Cardiac septum (tissue), 1 donor: ENCODE results near the gene AGAP3. TPM values are rescaled to one million over a fixed set of nuclear protein-coding genes. Genes with fewer than 3 reads are reported as not detected.
A peak's percentile ranks its signal among the peaks of the same experiment; 100 is the strongest.

Experiments
- DNase-seq: peaks from one replicate; pipeline ENCODE4 v3.0.0-alpha.2; 2020; ENCODE audit warnings: low spot score
- intact Hi-C: fragments of 100-400 bp; cut with DNase I; formaldehyde crosslinking; loops from one replicate; pipeline ENCODE4 v1.14.0; 2022
- total RNA-seq: library from RNA; stranded (reverse); fragmentation: NEBNext Ultra II Directional; extraction: Animal tissue kit (Norgen Biotek cat#: 25700); gene quantifications from one replicate; pipeline ENCODE4 v1.2.1, GENCODE V29; 2021
- donor health status: DM: no; HTN: no; CAD: no.

AGAP3 gene
- total RNA-seq, 1 donor from 2014 or later, result 67.5 TPM

DNA sequence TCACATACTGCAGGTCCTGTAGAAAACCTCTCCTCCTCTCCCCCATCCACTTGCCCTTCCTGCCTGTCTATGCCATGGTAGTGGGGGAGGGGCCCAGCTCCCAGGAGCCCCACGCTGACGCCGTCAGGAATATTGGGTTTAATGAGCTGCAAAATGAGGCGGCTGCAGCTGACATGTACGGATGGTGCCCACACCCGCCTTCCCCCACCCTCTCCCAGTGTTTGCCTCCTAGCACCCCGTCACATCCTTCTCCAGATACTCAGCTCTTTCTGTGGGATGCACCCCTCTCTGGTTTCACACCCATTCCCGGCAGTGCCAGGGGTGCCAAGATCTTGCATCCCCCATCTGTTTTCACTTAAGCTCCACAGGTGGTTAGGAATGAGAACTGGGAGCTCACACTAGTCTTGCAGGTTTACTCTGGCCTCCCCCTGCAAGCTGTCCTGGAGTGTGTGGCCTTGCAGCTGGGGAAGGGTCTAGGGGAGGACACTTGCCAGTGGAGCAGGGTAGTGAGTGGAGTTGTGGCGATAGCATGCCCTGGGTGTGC, 55.1 kb downstream of the AGAP3 start:
- peak; percentile 60 for DNase-seq
- intact Hi-C loops, result no loop called here

DNA sequence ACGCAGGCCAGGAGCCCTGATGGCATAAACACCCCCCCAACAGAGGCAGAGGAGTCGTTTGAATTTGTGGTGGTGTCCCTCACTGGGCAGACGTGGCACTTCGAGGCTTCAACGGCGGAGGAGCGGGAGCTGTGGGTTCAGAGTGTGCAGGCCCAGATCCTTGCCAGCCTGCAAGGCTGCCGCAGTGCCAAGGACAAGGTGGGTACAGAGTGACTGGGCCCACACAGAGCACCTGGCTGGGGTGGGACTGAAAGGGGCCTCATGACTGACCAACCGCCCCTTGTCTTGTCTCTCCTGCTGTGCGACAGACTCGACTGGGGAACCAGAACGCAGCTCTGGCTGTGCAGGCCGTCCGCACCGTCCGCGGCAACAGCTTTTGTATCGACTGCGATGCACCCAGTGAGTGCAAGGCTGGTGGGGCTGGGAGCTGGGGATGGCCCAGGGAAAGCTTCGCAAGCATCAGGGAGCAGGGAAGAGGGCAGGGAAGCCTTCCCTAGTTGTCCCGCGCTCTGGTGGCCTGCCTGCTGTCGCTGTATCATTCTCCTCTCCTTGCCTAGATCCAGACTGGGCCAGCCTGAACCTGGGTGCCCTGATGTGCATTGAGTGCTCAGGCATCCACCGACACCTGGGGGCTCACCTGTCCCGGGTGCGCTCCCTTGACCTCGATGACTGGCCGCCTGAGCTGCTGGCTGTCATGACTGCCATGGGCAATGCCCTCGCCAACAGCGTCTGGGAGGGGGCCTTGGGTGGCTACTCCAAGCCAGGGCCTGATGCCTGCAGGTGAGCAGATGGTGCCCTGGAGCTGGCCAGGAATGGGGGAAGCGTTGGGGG, 55.8 kb downstream of the AGAP3 start:
- peak; percentile 58 for DNase-seq
- intact Hi-C loops, result no loop called here

DNA sequence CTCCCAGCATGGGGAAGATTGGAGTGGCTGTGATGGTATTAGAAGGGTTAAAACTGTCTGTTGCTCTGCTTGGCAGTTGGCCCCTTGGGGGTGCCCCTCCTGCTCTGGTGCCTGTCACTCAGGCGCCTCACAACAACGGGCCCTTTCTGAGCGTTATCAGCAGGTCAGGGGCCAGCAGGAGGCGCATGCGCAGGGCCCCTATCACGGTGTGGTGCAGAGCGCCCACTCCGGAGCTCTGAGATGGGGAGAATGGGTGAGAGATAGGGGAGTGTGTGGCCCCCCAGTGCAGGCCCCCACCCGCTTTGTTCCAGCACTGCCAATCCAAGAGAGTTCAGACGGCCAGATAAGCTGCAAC, 56.4 kb downstream of the AGAP3 start:
- intact Hi-C loops, result no loop called here
- peak; percentile 57 for DNase-seq

DNA sequence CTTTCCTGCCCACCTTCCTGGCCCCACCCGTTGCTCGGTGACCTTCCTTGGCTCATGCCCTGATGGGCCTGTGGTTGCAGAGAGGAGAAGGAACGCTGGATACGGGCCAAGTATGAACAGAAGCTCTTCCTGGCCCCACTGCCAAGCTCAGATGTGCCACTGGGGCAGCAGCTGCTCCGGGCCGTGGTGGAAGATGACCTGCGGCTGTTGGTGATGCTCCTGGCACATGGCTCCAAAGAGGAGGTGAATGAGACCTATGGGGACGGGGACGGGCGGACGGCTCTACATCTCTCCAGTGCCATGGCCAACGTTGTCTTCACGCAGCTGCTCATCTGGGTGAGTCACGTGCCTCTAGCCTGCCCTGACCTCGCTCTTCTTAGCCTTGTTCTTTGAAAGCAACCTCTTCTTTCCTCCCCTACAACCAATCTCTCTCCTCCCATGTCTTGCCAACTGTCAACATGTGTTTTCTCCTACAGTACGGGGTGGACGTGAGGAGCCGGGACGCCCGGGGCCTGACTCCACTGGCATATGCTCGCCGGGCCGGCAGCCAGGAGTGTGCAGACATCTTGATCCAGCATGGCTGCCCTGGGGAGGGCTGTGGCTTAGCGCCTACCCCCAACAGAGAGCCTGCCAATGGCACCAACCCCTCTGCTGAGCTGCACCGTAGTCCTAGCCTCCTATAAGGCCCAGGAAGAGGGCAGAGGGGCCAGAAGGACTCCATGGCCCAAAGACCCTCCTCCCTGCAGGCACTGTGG, 57.2 kb downstream of the AGAP3 start:
- intact Hi-C loops, result no loop called here
- peak; percentile 73 for DNase-seq

DNA sequence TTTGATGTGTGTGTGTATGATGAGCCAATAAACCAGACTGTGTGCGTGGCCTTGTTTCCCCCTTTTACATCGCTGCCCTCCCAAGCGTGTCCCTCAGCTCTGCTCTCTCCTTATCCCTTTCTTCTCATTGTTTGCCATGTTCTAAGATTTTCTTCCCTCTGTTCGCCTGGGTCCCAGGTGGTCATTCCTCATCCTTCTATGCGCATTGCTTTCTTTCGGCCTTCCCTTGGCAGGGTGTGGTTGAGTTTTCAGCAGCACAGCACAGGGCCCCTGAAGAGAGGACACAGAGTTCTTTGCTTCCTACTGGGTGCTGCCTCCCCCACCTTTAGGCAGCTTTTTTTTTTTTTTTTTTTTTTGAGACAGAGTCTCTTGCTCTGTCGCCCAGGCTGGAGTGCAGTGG, 58.1 kb downstream of the AGAP3 start:
- no peak for DNase-seq
- intact Hi-C loops, result no loop called here

DNA sequence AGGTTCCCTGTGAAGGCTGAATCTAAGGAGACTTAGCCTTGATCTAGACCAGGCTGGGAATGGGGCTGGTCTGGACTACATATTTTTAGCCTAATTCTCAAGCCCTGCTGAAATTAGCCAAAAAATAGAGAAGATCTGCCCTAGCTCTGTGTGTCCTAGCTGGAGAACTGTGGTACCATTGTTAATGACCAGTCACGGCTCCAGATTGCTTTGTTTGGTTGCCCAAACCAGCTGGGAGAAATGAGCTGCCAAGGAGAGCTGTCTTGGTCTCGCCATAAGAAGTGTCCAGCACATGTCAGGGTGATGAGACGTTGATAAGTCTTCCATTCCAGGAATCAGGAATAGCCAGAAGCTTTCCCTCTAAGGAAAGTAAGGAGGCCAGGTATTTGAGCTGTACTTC, 60.5 kb downstream of the AGAP3 start:
- no peak for DNase-seq
- intact Hi-C loops, result no loop called here

DNA sequence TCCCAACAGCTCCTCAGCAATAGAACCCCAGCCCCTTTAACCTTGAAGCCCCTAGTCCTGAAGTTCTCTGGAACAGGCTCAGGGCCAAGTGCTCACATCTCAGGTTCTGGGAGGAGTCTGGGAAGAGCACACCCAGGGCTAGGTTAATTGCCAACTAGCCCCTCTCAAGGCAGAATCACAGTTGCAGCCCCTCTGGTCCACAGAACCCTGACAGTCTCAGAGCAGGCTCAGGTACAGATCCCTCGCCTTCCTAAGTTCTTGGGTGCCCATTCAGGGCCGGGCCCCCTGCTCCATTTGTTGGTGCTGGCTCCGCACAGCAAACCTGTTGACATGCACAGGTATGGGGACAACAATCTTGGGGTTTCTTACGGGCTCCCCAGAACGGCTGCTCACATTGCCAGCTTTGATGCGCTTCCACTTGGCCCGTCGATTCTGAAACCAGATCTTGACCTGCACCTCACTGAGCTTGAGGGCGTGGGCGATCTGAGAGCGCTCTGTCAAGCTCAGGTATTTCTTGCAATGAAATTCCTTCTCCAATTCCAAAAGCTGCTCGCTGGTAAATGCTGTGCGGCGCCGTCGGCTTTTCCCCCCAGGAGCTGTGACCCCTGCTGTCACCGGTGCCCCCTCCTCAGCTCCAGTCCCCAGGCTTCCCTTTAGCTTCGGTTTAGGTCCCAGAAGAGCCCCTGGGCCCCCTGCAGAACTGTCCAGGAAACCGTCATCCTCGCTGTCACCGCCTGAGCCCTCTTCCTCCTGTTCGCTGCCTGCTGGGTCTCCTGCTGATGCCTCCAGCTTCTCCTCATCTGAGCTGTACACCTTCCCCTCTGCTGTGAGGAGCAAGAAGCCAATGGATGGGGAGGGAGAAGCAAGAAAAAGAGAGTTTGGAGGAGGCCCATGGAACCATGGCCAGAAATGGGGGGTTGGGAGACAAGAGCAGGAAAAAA, 62.3 kb downstream of the AGAP3 start:
- no peak for DNase-seq
- intact Hi-C loops, result no loop called here

DNA sequence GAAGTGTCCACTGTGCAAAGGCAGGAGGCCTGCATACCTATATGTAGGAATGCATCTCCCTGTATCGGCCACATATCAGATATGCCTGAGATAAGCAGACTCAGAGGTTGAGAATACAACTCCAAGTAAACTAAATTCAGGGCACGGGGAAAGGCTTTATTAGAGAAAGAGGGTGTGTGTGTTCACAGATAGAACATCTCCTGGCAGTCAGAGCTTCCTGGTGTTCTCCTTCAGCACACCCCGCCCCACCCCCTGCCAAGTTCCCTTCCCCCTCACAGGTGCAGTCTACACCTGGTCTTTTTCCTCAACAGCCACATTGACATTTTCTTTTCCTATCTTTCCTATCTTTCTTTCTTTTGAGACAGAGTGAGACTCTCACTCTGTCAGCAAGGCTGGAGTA, 64.1 kb downstream of the AGAP3 start:
- no peak for DNase-seq
- intact Hi-C loops, result no loop called here

DNA sequence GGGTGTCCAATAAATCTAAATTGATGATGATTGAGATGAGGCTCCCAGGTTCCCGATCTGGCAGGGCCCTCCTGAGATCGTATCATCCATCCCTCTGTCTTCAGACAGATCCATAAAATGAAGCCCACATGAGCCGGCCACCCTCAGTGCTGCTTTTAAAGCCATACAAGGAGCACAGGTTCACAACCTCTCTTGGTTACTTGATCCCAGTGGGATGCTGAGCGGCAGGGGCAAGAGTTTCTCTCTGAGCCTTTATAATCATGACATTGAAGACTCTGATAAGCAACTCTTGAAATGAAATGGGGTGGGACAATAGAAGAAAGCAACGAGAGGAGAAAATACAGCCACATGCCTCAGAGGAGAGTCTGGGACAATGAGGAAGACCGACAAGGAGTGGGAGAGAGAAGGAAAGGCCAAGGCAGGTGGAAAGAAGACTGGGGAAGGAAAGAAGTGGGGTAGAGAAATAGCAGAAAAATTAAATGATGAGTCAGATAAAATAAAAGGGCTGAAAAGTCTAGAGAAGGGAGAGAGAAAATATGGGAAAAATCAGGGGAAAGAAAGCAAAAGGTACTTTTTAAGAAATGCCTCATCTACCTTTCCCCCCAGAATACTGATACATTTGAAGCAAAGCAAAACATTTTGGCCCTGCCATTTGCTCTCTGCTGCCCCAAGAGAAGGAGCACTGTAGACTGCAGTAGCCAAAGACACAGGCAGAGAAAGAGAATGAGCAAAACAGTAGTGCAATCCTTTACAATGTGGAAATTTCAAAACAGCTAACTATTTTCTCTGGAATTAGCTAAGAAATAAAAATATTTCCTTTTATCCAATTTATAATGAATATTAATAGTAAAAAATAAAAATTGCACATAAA, 66.6 kb downstream of the AGAP3 start:
- no peak for DNase-seq
- intact Hi-C loops, result no loop called here

DNA sequence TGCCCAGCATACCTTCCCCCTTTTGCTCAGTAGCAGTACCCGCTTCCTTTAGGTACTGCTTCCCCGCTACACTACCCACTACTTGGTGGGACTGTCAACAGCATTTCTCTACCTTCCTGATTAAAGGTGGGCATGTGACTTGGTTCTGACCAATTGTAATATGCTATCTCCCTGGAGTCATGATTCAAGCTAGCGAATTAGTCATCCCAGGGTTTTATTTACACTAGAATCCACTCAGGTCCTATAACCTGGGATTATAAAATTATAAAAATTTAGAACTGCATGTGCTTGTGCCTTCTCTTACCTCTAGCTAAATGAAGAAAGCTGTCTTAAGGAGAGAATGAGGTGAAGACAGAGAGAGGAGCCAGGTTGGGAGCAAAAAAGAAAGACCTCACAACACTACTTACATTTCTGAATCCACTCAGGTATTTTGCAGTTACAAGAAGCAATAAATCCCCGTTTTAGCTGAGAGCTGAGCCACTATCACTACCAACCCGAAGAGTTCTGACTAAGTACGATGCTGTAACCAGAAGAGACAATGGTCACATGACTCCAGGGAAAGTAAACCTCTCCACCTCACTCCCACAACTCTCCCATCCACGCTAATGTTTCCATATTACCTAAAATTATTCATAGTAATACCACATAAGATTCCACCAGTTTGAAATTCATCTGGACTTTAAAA, 71.5 kb downstream of the AGAP3 start:
- no peak for DNase-seq
- intact Hi-C loops, result no loop called here

DNA sequence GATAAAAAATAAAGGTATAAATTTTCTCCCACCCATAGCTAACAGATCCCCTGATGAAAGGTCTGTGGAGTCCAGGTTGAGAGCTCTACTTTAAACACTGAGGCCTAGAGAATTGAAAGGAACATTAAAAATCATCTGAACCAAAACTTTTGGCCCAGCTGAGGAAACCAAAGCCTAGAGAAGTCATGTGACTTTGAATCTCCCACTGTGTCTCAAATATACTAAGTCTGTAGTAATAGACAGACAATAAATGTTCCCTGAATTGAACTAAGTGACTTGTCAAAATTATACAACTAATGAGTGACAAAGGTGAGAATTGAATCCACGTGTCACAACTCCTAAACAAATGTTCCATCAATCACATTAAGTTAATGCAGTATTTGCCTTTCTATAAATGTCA, 75.5 kb downstream of the AGAP3 start:
- DNase-seq, result no peak
- intact Hi-C loops, result no loop called here

DNA sequence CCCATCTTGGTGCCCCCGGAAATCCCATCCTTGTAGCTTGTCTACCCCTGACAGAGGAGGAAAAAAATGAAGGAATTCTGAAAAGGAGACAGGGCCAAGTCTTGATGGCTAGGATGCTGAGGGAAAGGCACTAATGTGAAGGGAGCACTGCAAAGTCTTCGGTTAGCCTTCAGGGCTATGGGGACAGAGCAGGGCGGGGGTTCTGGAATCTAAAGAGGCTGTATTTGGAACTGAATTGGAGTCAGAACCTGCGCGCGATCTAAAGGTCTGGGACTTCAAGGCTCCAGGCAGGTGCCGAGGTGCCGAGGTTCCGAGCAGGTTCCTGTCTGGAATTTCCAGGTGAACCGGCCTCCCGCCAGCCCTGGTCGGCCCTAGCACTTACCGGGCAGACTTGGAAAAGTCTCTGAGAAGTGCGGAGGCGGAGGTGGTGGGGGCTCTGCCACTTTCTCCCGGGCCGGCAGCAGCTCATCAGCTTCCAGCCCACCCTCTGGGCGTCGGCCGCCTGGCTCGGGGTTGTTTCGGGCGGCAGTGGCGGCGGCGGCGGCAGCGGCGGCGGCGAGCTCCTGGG, 80.4 kb downstream of the AGAP3 start:
- intact Hi-C loops, result no loop called here
- no peak for DNase-seq

DNA sequence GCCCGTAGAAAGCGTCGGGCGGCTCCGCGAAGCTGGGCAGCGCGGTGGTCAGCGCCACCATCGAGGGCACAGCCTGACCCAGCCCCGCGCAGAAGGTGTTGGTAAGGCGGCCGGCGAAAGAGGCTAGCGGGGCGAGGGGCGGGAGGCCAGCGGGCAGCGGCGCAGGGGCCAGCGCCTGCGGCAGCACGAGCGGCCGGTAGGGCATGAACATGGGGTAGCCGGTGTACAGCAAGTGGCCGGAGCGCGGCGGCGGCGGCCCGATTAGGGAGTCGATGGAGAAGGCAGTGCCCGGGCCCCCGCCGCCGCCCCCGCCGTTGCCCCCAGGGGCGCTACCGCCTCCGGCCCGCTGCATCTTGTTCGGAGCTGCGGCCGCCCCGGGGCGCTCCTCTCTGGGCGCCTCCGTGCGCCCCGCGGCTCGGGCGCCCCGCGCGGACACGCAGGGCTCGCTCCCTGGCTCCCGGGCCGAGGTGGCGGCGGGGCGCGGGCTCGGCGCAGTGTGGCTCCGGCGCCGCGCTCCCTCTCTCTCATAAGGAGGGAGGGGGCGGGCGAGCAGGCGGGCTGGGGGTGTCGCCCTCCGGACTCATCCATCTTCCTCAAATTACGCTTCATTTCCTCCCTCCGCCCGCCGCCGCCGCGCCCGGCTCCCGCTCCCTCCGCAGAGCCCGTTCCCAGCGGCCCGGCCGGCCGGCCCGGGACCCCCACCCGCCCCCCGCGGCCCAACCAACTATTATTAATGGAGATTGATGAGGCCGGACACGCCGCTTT, 81.1 kb downstream of the AGAP3 start, which contains the start of gene GBX1:
Gene GBX1 (minus strand): TSS at position 498 of the 765 bp plus-strand sequence. CDS start 146 bp downstream, at position 352.
- intact Hi-C loops, result no loop called here
- DNase-seq, result no peak

DNA sequence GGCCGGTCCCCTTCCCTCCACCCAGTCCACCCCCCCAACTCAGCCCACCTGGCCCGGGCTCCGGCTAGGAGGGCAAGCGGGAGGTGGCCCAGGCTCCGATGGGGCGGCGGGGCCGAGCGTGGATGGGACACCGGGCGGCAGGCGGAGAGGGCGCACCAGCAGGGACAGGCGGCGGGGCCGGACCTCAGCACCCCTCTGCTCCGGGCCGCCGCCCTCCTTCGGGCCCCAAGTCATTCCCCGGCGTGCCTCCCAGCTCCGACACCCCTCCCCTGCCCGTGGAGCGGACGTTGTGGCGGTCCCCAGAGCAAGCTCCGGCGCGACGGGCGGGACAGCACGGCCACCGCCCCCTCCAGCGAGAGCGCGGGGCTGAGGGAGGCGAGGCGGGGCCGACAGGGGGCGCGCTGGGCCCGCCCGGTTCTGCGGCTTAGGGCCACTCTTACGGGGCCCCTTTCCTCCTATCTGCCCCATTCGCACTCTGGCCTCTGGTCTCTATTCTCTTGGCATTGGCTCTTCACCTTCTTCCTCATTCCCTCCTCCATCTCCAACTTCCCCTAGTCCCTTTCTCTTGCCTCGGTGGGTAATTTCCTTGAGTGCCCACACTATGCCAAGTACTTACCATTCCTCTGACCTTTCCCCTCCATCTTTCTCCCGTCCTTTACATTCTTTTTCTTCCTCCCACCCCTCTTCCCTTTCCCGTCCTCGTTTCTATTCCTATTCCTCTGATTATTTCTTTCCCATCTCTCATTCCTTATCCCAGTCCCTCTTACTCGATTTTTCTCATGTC, 81.9 kb downstream of the AGAP3 start:
- intact Hi-C loops, result no loop called here
- DNase-seq, result no peak

DNA sequence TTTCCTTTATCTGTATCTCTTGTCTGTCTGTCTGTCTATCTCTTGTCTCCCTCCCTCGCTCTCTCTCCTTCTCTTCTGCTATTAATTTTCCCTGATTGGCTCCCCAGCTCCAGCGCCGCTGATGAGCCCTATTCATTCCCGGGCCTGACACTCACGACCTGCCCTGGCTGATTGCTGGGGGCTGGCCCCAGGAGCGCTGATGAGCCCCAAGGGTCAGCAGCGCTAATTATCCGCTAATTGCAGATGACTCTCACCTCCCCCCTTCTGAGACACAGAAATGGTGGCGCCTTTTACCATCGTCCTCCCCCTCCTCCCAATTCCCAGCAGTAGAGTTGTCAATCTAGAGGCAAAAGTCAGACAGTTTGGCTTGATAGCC, 82.5 kb downstream of the AGAP3 start:
- intact Hi-C loops, result no loop called here

More for the DNA sequence above, 82.5 kb downstream of the AGAP3 start:
- no peak for DNase-seq
